MM.1S (cell line): ENCODE data around the gene PIGP.

Experiments used
- DNase-seq: peaks from one replicate; pipeline ENCODE4 v3.0.0-alpha.2; 2015
- H2AFZ ChIP-seq: fragments of 300-600 bp; sonication (generic); 2 replicates; pipeline ENCODE4 v1.6.0; 2016; ENCODE audit warnings: antibody characterized with exemption, low read length
- H3F3A ChIP-seq: fragments of 300-600 bp; sonication (generic); 2 replicates; pipeline ENCODE4 v1.6.1; 2016; ENCODE audit warnings: mild to moderate bottlenecking, antibody characterized with exemption, low read length, moderate library complexity, mixed read lengths; ENCODE audit not compliant: insufficient read depth
- H3K27ac ChIP-seq: fragments of 300-600 bp; sonication (generic); 2 replicates; pipeline ENCODE4 v1.5.1; 2016; ENCODE audit warnings: mild to moderate bottlenecking, low read length
- H3K27me3 ChIP-seq: fragments of 300-600 bp; sonication (generic); replicated peaks from 2 replicates; pipeline ENCODE4 v1.6.0; 2016; ENCODE audit warnings: low read length; ENCODE audit not compliant: insufficient read depth
- H3K36me3 ChIP-seq: fragments of 300-600 bp; sonication (generic); replicated peaks from 2 replicates; pipeline ENCODE4 v1.6.1; 2016; ENCODE audit warnings: mild to moderate bottlenecking, low read length, mixed read lengths; ENCODE audit not compliant: insufficient read depth
- H3K4me1 ChIP-seq: fragments of 300-600 bp; sonication (generic); 2 replicates; pipeline ENCODE4 v1.6.1; 2016; ENCODE audit warnings: low read length, mixed read lengths
- H3K4me2 ChIP-seq: fragments of 300-600 bp; sonication (generic); 2 replicates; pipeline ENCODE4 v1.6.0; 2016; ENCODE audit warnings: low read depth, low read length
- H3K4me3 ChIP-seq: fragments of 300-600 bp; sonication (generic); 2 replicates; pipeline ENCODE4 v1.5.1; 2016; ENCODE audit warnings: low read length, mixed read lengths
- H3K79me2 ChIP-seq: fragments of 300-600 bp; sonication (generic); 2 replicates; pipeline ENCODE4 v1.6.1; 2016; ENCODE audit warnings: mixed run types, low read length, mixed read lengths
- H3K9ac ChIP-seq: fragments of 300-600 bp; sonication (generic); 2 replicates; pipeline ENCODE4 v1.6.1; 2016; ENCODE audit warnings: low read length, mixed read lengths
- H3K9me2 ChIP-seq: fragments of 300-600 bp; sonication (generic); replicated peaks from 2 replicates; pipeline ENCODE4 v1.6.1; 2016; ENCODE audit warnings: mild to moderate bottlenecking, low read length, mixed read lengths; ENCODE audit not compliant: insufficient read depth
- H3K9me3 ChIP-seq: fragments of 300-600 bp; sonication (generic); replicated peaks from 2 replicates; pipeline ENCODE4 v1.6.1; 2016; ENCODE audit warnings: mild to moderate bottlenecking, low read length, mixed read lengths; ENCODE audit not compliant: insufficient read depth
- H4K20me1 ChIP-seq: fragments of 300-600 bp; sonication (generic); 2 replicates; pipeline ENCODE4 v1.6.1; 2016; ENCODE audit warnings: mild to moderate bottlenecking, low read length, moderate library complexity, mixed read lengths; ENCODE audit not compliant: insufficient read depth
- CTCF ChIP-seq: fragments of 300-600 bp; sonication (generic); IDR thresholded peaks from 2 replicates; pipeline ENCODE4 v1.5.1; 2016; ENCODE audit warnings: antibody characterized with exemption, low read length, mixed read lengths
- EZH2 ChIP-seq: fragments of 300-600 bp; sonication (generic); optimal IDR thresholded peaks from 2 replicates; pipeline ENCODE3; 2017; ENCODE audit warnings: low read depth, mild to moderate bottlenecking, antibody characterized with exemption, low read length, mixed read lengths
- EZH2phosphoT487 ChIP-seq: fragments of 300-600 bp; sonication (generic); IDR thresholded peaks from 2 replicates; pipeline ENCODE4 v1.6.1; 2018; ENCODE audit warnings: antibody characterized with exemption, low read length

PIGP gene

GRCh38 chr21:37030864-37031263, 42.0 kb downstream of the PIGP start:
- TF ChIP-seq EZH2phosphoT487 (no peak), CTCF (no peak), EZH2 (no peak)
- Histone ChIP-seq H3K9ac (no peak overlapping the region), H3K27me3 (no peaks in the 10 kb centered on the region), H2AFZ (no peak overlapping the region), H3K9me3 (no peaks in the 10 kb centered on the region), H3K27ac (no peak overlapping the region), H4K20me1 (no peaks in the 10 kb centered on the region), H3K79me2 (no peaks in the 10 kb centered on the region), H3K36me3 (no peaks in the 10 kb centered on the region), H3K4me3 (no peak overlapping the region), H3K9me2 (no peaks in the 10 kb centered on the region), H3F3A (no peaks in the 10 kb centered on the region), H3K4me1 (no peaks in the 10 kb centered on the region), H3K4me2 (no peak overlapping the region)
- DNase-seq, result no peak

GRCh38 chr21:37028570-37028969, 44.3 kb downstream of the PIGP start:
- H3K9me2 ChIP-seq, result no peaks in the 10 kb centered on the region
- no peaks in the 10 kb centered on the region for H3K27me3 ChIP-seq
- no peaks in the 10 kb centered on the region for H3K9me3 ChIP-seq
- H4K20me1 ChIP-seq, result no peaks in the 10 kb centered on the region
- H2AFZ ChIP-seq, result no peak overlapping the region
- H3K4me1 ChIP-seq, result no peaks in the 10 kb centered on the region
- no peaks in the 10 kb centered on the region for H3F3A ChIP-seq
- H3K9ac ChIP-seq, result no peak overlapping the region
- H3K79me2 ChIP-seq, result no peaks in the 10 kb centered on the region
- TF ChIP-seq CTCF, result no peak
- TF ChIP-seq EZH2, result no peak
- no peak for TF ChIP-seq EZH2phosphoT487
- H3K36me3 ChIP-seq, result no peaks in the 10 kb centered on the region
- no peak for DNase-seq
- H3K27ac ChIP-seq, result no peak overlapping the region
- H3K4me2 ChIP-seq, result no peak overlapping the region
- no peak overlapping the region for H3K4me3 ChIP-seq

GRCh38 chr21:37026499-37026898, 46.4 kb downstream of the PIGP start:
- no peaks in the 10 kb centered on the region for H3F3A ChIP-seq
- H3K4me3 ChIP-seq, result no peak overlapping the region
- H3K9me2 ChIP-seq, result no peaks in the 10 kb centered on the region
- H3K9me3 ChIP-seq, result no peaks in the 10 kb centered on the region
- TF ChIP-seq CTCF (no peak), EZH2 (no peak), EZH2phosphoT487 (no peak)
- no peaks in the 10 kb centered on the region for H3K4me1 ChIP-seq
- DNase-seq, result no peak
- H3K27ac ChIP-seq, result no peak overlapping the region
- H4K20me1 ChIP-seq, result no peaks in the 10 kb centered on the region
- no peaks in the 10 kb centered on the region for H3K36me3 ChIP-seq
- H3K4me2 ChIP-seq, result no peak overlapping the region
- H2AFZ ChIP-seq, result peak overlapping the region; percentile 3; the same call in 1 of the 2 replicates
- no peak overlapping the region for H3K9ac ChIP-seq
- H3K27me3 ChIP-seq, result no peaks in the 10 kb centered on the region
- H3K79me2 ChIP-seq, result no peaks in the 10 kb centered on the region
